B cell (primary cell): ENCODE results near the gene TTLL5. TPM values are rescaled to one million over a fixed set of nuclear protein-coding genes. Genes with fewer than 3 reads are reported as not detected.

ENCODE experiments used
- ATAC-seq: fragments of 200-7000 bp; cut with Tn5 transposase; one replicate; pipeline ENCODE4 v1.10.0; 2021; ENCODE audit warnings: low read depth, mild to moderate bottlenecking, moderate number of reproducible peaks, moderate library complexity
- CTCF ChIA-PET: fragments of 350-600 bp; sonication (Branson Sonifier 250); formaldehyde crosslinking; loops from one replicate; lab custom pipeline; 2021; ENCODE audit warnings: antibody characterized with exemption, inconsistent platforms; lab: Charles Lee
- POLR2A ChIA-PET: fragments of 350-600 bp; sonication (Branson Sonifier 250); formaldehyde crosslinking; loops from one replicate; lab custom pipeline; 2021; ENCODE audit warnings: antibody characterized with exemption; lab: Charles Lee
- DNase-seq: peaks from one replicate; pipeline ENCODE4 v3.0.0; 2013
- H2AFZ ChIP-seq: 2 replicates; pipeline ENCODE4 v1.6.1; 2012; ENCODE audit warnings: mild to moderate bottlenecking, low read depth, low read length; ENCODE audit not compliant: insufficient read depth, poor library complexity, severe bottlenecking
- H3K27ac ChIP-seq, 2 donors: 1 replicate in 1 of 2; 2 replicates in 1 of 2; pipeline ENCODE4 v1.5.1; 2012 to 2013; ENCODE audit warnings: low read length in 2 of 2, mild to moderate bottlenecking in 2 of 2, moderate library complexity in 1 of 2
- H3K27me3 ChIP-seq, 4 experiments: fragments of 200-600 bp in 1 of 4; sonication (generic) in 1 of 4; replicated peaks in 1 of 4; 1 replicate in 2 of 4; 2 replicates in 2 of 4; pipeline versions ENCODE4 v1.6.1 to v1.7.0; 2013 to 2016; ENCODE audit warnings: low read length in 3 of 4, mild to moderate bottlenecking in 2 of 4, mixed read lengths in 1 of 4, moderate library complexity in 1 of 4; ENCODE audit not compliant: insufficient read depth in 4 of 4, control insufficient read depth in 3 of 4; ENCODE audit errors: control extremely low read depth in 1 of 4
- H3K36me3 ChIP-seq, 2 experiments: replicated peaks in 1 of 2; 1 replicate in 1 of 2; 2 replicates in 1 of 2; pipeline versions ENCODE4 v1.6.1 to v1.7.1; 2013; ENCODE audit warnings: low read length in 1 of 2; ENCODE audit not compliant: insufficient read depth in 2 of 2, control insufficient read depth in 1 of 2; ENCODE audit errors: control extremely low read depth in 1 of 2, extremely low read depth in 1 of 2
- H3K4me1 ChIP-seq, 2 donors: fragments of 200-600 bp in 1 of 2; sonication (generic) in 1 of 2; 1 replicate in 1 of 2; 2 replicates in 1 of 2; pipeline versions ENCODE4 v1.5.1 to v1.6.1; 2013 to 2017; ENCODE audit warnings: low read length in 2 of 2; ENCODE audit not compliant: control insufficient read depth in 2 of 2, insufficient read depth in 2 of 2
- H3K4me2 ChIP-seq: replicated peaks from 2 replicates; pipeline ENCODE3; 2012; ENCODE audit warnings: mild to moderate bottlenecking, low read depth, low read length; ENCODE audit not compliant: poor library complexity, severe bottlenecking
- H3K4me3 ChIP-seq, 5 experiments: fragments of 200-600 bp in 1 of 5; sonication (generic) in 1 of 5; 1 replicate in 3 of 5; 2 replicates in 2 of 5; pipeline versions ENCODE4 v1.5.1 to v1.7.0; 2011 to 2016; ENCODE audit warnings: low read length in 4 of 5, mild to moderate bottlenecking in 4 of 5, low read depth in 2 of 5, control low read depth in 1 of 5, moderate library complexity in 1 of 5; ENCODE audit not compliant: insufficient read depth in 1 of 5; ENCODE audit errors: control extremely low read depth in 1 of 5, extremely low read depth in 1 of 5
- H3K79me2 ChIP-seq: fragments of 200-600 bp; sonication (generic); one replicate; pipeline ENCODE4 v1.6.0; 2016; ENCODE audit warnings: low read length; ENCODE audit not compliant: control insufficient read depth, insufficient read depth
- H3K9ac ChIP-seq: fragments of 200-600 bp; sonication (generic); 2 replicates; pipeline ENCODE4 v1.6.1; 2017; ENCODE audit warnings: mild to moderate bottlenecking, low read length, moderate library complexity
- H3K9me3 ChIP-seq, 3 donors: one replicate each; pipeline versions ENCODE4 v1.6.1 to v1.7.1; 2013; ENCODE audit warnings: low read length in 2 of 3; ENCODE audit not compliant: control insufficient read depth in 2 of 3, insufficient read depth in 1 of 3; ENCODE audit errors: control extremely low read depth in 1 of 3
- H4K20me1 ChIP-seq: 2 replicates; pipeline ENCODE4 v1.6.0; 2012; ENCODE audit warnings: mild to moderate bottlenecking, low read length; ENCODE audit not compliant: insufficient read depth, control insufficient read depth, poor library complexity, severe bottlenecking
- H3K27ac Mint-ChIP-seq: one replicate; pipeline ENCODE4 v1.8.0; 2021; ENCODE audit warnings: mixed read lengths
- H3K27me3 Mint-ChIP-seq: one replicate; pipeline ENCODE4 v1.8.0; 2021; ENCODE audit warnings: mixed read lengths
- H3K4me1 Mint-ChIP-seq: one replicate; pipeline ENCODE4 v1.8.0; 2021; ENCODE audit warnings: mixed read lengths
- H3K4me3 Mint-ChIP-seq: one replicate; pipeline ENCODE4 v1.8.0; 2021; ENCODE audit warnings: mixed read lengths
- H3K9me3 Mint-ChIP-seq: one replicate; pipeline ENCODE4 v1.8.0; 2022; ENCODE audit warnings: mixed read lengths; ENCODE audit not compliant: insufficient read depth
- CTCF ChIP-seq: fragments of 200-600 bp; IDR thresholded peaks from one replicate; pipeline ENCODE4 v1.8.0; 2022; ENCODE audit warnings: antibody characterized with exemption, mild to moderate bottlenecking
- EZH2 ChIP-seq: IDR thresholded peaks from 2 replicates; pipeline ENCODE4 v1.6.1; 2012; ENCODE audit warnings: borderline replicate concordance, low read depth, mild to moderate bottlenecking, moderate library complexity, low read length; ENCODE audit not compliant: insufficient read depth, poor library complexity, severe bottlenecking
- WGBS: methylation state at CpG from one replicate; pipeline ENCODE4 v1.1.5; 2013; ENCODE audit warnings: missing lambda C conversion rate; ENCODE audit not compliant: insufficient coverage; 5-methylcytosine and 5-hydroxymethylcytosine counted together
- intact Hi-C: fragments of 100-400 bp; cut with micrococcal nuclease; formaldehyde crosslinking; loops from one replicate; pipeline ENCODE4 v1.10.0; 2022
- polyA plus RNA-seq: library from polyadenylated mRNA; depleted of rRNA; stranded (reverse); fragments of >200 nt; gene quantifications from 2 replicates; pipeline ENCODE4 v1.2.3, GENCODE V29; 2012
- total RNA-seq, 2 donors: library from RNA; stranded (reverse); fragments of 120-200 nt in 1 of 2; gene quantifications; 1 replicate in 1 of 2; 2 replicates in 1 of 2; pipeline versions ENCODE4 v1.2.3 to v1.2.4, GENCODE V29; 2013 to 2022

Gene TTLL5
- total and polyA plus RNA-seq, 2 donors (not counting 1 experiment from before 2014, with no cell fraction given): 10.9 to 50.9 TPM

GRCh38 chr14:75615200-75615599 is 45.8 kb upstream of the TTLL5 start:
- TF ChIP-seq EZH2: no peak
- H3K4me3 ChIP-seq: no peak overlapping the region
- H3K4me1 ChIP-seq: peaks cover 8 to 9% of the 10 kb centered on the region in 2 donors
- Mint-ChIP-seq H3K9me3 (peaks cover 5% of the 10 kb centered on the region), H3K27ac (no peak overlapping the region), H3K4me3 (no peak overlapping the region), H3K4me1 (peaks cover 14% of the 10 kb centered on the region), H3K27me3 (no peaks in the 10 kb centered on the region)
- H3K27me3 ChIP-seq: peaks cover 0 to 3% (median 1%) of the 10 kb centered on the region in 4 experiments
- H3K4me2 ChIP-seq: no peak overlapping the region
- H3K9me3 ChIP-seq: peaks cover 2 to 5% (median 4%) of the 10 kb centered on the region in 3 donors
- H3K9ac ChIP-seq: no peak overlapping the region
- ChIA-PET POLR2A (no interaction called here), CTCF (interaction anchor here (2.7 kb wide), 1 partner anchor 38 kb away, joined by 12 read pairs; the partner anchor contains the start of gene FLVCR2)
- no peaks in the 10 kb centered on the region for H3K79me2 ChIP-seq
- WGBS: 33% methylated on average over 3 of the region's 4 CpGs
- H4K20me1 ChIP-seq: no peaks in the 10 kb centered on the region
- no peak overlapping the region for H3K27ac ChIP-seq
- ATAC-seq (peak; percentile 85), DNase-seq (peak; percentile 60)
- no peak overlapping the region for H2AFZ ChIP-seq
- H3K36me3 ChIP-seq: no peaks in the 10 kb centered on the region
- intact Hi-C loops: no loop called here

- Histone ChIP-seq H3K4me1 (peaks cover 18 to 19% of the 10 kb centered on the region in 2 donors), H2AFZ (no peak overlapping the region), H3K27me3 (peaks cover 0 to 15% (median 6%) of the 10 kb centered on the region in 4 experiments), H3K79me2 (no peaks in the 10 kb centered on the region), H3K9ac (no peak overlapping the region), H3K36me3 (no peaks in the 10 kb centered on the region), H3K4me2 (no peak overlapping the region), H3K9me3 (peaks cover 0 to 9% (median 4%) of the 10 kb centered on the region in 3 donors), H4K20me1 (no peaks in the 10 kb centered on the region), H3K4me3 (no peak overlapping the region), H3K27ac (no peak overlapping the region)
- 100% methylated on average over 1 of the region's 1 CpG for WGBS
- ChIA-PET POLR2A (no interaction called here), CTCF (interaction anchor here (4.6 kb wide), 1 partner anchor 35 kb away, joined by 15 read pairs; no protein-coding TSS in a partner anchor)
- Mint-ChIP-seq H3K27me3 (peaks cover 16% of the 10 kb centered on the region), H3K27ac (no peak overlapping the region), H3K4me3 (no peak overlapping the region), H3K9me3 (peaks cover 1% of the 10 kb centered on the region), H3K4me1 (peaks cover 21% of the 10 kb centered on the region)
- intact Hi-C loops: no loop called here
- ATAC-seq: no peak
- TF ChIP-seq CTCF: no peak
- TF ChIP-seq EZH2: no peak
- DNase-seq: no peak
Measured at GRCh38 chr14:75619548-75619947, 41.5 kb upstream of the TTLL5 start.
